ENCODE measurements around the gene KLF6.

Gene KLF6

GRCh38 chr10:3728563-3728962 lies 56.4 kb downstream of the KLF6 start:
- no peak for DNase-seq (ENCODE audit: low read depth)

DNA sequence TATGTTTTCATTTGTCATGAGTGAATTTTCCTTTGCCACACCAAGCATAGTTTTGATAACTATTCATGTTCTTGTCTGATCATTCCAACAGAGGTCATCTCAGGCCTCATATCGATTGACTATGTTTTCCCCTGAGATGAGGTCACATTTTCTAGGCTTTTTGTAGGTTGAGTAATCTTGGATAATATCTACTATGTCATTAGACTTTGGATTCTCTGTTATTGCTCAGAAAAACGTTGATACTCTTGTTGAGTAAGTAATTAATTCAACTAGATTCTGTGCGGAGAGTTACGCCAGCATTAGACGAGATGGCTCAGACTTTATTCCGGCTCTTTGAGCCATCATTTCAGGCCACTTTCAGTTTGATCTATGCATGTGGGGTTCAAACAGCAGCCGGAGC lies 57.7 kb downstream of the KLF6 start:
- DNase-seq (ENCODE audit: low read depth) = no peak
